Midbrain (tissue), 1 donor: ENCODE results near the gene BCAS3.
"Not testable (repeated sequence)": the region's sequence is repeated elsewhere in the genome, so short reads cannot be mapped to it uniquely, and the experiment has no call there.

Experiments used
- DNase-seq: peaks from one replicate; lab custom pipeline; 2025; lab: John Stamatoyannopoulos, UW

Gene BCAS3

DNA sequence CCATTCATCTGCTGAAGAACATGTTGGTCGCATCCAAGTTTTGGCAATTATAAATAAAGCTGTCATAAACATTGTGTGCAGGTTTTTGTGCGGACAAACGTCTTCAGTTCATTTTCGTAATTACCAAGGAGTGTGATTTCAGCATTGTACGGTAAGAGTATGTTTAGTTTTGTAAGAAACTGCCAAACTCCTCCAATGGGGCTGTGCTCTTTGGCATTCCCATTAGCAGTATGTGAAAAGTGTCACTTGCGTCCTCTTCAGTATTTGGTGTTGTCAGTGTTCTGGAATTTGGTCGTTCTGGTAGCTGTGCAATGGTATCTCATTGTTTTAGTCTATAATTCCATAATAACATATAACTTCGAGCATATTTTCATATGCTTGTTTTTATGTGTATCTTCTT is 120.9 kb downstream of the BCAS3 start:
- DNase-seq = no peak

DNA sequence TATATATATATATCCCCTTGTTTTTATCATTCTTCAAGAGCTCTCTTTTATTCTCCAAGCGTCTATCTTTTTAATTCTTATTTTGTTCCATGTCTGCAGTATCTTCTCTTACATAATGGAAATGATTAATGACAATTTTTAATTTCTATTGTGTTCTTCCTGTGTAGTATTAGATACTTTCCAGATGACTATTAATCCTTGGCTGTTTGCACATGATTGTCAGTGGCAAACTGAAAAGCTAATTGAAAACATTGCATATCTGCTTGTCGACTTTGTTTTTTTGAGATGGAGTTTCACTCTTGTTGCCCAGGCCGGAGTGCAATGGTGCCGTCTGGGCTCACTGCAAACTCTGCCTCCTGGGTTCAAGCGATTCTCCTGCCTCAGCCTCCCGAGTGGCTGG is 124.7 kb downstream of the BCAS3 start:
- no peak for DNase-seq

DNA sequence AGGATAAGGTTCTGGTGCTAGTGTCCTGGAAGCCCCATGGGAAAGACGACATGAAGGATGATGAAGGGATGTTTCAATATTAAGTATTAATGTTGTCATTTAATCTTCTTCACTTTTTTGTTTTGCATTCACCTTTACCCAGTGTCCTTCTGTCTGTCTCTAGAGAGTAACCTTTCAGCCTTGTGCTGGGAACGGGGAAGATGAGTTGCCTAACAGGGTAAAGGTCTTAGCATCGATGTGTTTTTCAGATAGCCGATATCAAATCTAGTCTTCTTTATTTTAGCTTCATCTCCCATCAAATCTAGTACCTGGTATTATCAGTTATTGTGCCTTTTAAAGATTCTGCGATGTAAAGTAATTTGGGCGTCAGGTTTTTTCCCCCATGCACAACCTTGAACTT is 125.4 kb downstream of the BCAS3 start:
- no peak for DNase-seq

DNA sequence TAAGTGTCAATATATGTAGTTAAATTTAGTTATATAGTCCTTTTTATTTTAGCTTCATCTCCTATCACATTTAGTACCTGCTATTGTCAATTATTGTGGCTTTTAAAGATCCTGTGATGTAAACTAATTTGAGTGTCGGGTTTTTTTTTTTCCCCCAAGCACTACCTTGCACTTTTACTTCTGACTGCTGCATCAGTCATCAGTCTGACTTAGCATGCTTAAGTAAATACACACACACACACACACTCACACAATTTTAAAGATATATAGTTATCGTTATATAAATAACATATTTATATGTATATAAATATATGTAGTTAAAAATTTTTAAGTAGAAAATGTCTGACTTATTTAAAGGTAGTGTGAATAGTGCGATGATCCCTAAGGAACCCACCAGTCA is 127.2 kb downstream of the BCAS3 start:
- no peak for DNase-seq

DNA sequence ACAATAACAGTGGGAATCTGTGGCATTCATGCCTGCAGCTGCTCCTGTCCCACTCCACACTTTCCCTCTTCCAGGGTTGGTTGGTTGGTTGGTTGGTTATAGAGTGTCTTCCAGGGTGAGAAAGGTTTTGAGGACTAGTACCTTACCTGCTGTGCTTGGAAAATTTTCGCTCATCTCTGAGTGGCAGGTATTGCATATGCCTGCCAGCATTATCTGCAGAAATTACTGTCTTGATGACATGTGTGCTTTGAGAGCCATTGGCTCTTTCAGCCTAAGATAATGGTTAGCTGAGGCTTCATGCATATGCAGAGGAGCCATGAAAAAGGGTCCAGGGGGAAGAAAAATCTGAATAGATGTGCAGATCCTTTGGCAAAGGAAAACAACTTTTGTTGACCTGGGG is 131.8 kb downstream of the BCAS3 start:
- DNase-seq = no peak

DNA sequence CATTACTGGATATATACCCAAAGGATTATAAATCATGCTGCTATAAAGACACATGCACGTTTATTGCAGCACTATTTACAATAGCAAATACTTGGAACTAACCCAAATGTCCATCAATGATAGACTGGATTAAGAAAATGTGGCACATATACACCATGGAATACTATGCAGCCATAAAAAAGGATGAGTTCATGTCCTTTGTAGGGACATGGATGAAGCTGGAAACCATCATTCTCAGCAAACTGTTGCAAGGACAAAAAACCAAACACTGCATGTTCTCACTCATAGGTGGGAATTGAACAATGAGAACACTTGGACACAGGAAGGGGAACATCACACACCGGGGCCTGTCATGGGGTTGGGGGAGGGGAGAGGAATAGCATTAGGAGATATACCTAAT is 137.3 kb downstream of the BCAS3 start:
- DNase-seq = not testable (repeated sequence)

DNA sequence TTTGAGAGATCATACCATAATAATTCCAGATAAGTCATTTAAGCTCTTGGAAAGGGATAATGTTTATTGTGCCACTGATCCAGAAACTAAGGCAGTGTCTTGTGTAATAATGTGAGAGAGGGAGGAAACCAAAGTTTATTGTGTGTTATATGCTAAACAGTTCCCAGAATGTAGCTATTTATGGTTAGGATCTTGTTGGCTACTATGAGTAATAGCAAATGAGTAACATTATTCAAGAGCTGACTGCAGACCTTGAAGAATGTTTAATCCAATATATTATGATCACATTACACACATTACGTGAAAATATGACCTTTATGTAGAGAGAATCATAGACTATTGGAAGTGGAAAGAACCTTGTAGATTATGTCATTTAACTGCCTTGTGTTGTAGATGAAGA is 139.5 kb downstream of the BCAS3 start:
- no peak for DNase-seq

DNA sequence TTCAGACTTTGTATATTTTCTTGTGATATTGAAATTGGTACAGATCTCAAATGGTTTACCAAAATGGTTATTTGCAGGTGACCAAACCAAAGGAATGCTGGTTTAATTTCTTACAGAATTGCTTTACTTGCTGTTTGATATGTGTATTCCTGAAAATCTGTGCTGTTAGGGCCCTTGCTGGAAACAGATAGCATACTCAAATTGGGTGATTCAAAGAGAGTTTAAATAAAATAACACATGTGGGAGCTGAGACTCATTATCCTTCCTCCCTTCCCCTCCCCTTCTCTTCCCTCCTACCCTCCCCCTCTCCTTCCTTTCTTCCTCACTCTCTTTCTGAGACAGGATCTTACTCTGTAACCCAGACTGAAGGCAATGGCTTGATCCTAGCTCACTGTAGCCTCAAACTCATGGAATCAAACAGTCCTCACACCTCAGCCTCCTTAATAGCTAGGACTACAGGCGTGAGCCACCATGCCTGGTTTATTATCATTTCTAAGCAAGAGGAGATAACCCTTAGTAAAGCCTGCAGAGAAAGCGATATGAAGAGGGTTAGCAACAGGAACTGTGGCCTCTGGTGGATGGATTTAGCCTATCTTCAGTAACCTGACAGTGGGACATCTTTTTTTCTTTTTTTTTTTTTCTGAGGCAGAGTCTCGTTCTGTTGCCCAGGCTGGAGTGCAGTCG is 141.9 kb downstream of the BCAS3 start:
- DNase-seq = no peak

DNA sequence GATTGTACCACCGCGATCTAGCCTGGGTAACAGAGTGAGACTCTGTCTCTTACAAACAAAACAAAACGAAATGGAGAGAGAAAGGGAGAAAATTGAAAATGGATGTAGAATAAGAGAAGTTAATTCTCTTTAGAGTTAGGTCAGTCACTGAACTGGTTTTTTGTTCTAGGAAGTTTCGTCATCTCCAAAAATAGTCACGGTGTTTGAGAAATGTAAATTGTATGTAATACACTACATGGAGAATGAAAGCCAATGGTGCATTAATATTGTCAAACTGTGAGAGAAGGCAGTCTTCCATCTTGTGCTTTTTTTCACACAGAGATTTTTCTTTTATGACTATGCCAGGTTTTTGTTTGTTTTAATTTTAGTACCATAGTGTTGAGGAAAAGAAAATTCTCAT is 145.9 kb downstream of the BCAS3 start:
- no peak for DNase-seq

DNA sequence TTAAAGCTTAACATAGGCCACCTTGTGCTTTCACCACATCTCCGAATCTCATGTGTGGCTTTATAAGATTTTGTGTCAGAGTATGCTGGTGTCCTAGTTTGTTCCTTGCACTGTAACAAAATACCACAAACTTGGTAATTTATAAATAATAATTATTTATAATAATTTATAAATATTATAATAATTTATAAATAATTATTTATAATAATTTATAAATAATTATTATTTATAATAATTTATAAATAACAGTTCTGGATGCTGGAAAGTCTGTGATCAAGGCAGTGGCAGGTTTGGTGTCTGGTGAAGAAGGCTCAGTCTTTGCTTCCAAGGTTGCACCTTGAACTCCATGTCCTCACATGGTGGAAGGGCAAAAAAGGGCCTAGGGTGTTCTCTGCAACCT is 147.7 kb downstream of the BCAS3 start:
- DNase-seq = no peak

DNA sequence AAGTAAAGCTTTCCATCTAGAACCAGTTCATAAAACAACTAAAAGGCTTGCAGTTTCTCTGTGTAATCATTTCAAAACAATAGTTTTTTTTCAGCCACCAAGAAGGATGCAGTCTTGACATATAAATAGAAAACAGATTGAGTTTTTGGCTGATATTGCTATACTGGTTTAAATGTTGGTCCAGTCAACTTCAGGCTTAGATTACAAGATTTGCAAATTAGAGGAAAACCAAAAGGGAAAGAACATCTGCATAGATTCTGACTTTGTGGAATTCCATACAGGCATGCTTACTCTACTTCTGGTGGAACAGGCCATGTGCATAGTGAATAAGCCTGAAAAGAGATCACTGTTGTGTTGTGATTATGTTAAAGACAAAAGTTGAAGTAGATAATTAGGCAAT is 150.3 kb downstream of the BCAS3 start:
- DNase-seq = no peak

DNA sequence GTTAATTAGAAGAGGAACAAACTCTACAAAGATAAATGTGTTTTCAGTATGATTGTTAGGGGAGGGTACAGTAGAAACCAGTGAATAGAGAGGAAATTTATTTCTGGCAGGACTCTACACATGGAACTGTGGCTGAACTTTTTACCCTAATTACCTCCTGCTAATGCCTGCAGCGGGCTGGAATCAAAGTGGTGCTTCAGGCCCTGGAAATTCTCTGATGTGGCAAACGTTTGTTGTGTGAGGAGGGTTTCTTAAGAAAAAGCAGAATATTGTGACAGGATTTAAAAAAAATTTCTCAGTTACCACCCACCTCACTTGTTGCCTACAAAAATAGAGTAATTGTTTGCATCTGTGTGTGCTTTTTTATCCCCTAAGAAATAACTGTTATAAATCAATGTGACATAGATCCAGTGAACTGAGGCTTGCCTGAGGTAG is 154.5 kb downstream of the BCAS3 start:
- DNase-seq = no peak

DNA sequence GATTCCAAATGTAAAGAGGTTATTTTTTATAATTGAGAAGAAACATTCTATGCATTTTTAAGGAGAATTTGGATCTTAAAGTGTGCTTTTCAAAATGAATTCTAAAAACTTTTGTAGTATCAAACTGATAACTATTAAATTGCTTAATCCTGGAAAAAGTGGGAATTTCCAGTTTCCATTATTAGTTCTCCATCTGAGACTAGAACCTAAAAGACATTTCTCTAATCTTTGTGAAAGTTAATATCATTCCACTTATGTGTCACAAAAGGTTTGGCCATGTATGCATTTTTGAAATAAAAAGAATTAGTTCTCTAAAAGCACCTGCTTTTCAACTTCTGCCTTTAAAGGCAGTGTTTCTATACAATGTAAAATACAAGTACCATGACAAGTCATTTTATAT is 155.0 kb downstream of the BCAS3 start:
- DNase-seq = no peak

DNA sequence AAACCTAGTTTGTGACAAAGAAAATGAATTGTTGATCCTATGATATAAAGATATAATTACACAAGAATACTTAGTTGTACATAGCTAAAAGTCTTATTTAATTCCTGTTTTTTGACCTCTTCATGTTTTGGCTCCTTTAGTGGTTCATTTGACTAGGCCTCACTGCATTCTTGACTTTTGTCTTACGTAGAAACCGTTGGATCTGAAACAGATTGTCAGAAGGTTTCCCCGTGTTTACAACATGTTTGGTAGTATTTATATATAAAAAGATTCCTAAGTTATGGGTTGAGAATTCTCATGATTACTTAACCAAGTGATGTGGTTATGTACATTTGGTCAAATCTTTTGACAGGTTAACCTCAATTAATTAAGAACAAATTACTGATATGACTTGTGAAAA is 162.8 kb downstream of the BCAS3 start:
- DNase-seq = no peak

DNA sequence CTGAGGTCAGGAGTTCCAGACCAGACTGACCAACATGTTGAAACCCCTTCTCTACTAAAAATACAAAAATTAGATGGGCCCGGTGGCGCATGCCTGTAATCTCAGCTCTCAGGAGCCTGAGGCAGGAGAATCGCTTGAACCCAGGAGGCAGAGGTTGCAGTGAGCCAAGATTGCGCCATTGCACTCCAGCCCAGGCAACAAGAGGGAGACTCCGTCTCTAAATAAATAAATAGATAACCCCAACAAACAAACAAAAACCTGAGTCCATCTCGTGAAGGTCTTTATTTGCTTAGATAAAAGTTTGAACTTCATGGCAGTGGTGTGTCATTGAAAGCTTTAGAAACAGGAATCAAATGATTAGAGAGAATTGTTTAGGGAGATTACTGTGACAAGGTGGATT is 167.4 kb downstream of the BCAS3 start:
- DNase-seq = no peak

DNA sequence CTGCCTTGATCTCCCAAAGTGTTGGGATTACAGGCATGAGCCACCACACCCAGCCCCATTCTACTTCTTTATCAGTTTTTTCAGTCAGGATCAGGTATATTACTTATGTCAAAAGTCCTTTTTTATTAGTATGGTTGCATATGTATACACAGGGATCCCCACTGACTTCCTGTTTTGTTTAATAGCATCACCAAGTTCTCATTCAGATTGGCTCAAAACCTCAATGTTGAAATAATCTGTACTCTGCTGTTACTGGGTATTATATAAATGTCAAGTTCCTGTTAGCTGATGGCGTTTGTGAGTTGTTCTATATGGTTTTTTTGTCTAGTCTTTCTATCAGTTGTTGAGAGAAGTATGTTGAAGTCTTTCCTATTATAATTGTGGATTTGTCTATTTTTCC is 168.5 kb downstream of the BCAS3 start:
- DNase-seq = no peak

DNA sequence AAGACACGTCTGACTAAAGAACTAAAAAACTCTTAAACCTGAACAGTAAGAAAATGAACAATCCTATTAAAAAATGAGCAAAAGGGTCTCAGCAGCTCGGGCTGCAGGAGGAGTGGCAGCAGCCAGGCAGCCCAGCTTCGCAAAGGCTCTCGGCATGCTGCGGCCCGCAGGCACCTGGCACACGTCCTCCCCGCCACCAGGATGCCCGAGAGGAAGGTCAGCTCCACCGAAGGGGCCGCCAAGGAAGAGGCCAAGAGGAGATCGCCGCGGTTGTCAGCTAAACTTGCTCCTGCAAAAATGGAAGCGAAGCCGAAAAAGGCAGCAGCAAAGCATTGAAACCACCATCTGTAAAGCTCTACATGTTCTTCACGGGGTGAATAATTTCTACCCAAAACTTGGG is 173.5 kb downstream of the BCAS3 start:
- no peak for DNase-seq

DNA sequence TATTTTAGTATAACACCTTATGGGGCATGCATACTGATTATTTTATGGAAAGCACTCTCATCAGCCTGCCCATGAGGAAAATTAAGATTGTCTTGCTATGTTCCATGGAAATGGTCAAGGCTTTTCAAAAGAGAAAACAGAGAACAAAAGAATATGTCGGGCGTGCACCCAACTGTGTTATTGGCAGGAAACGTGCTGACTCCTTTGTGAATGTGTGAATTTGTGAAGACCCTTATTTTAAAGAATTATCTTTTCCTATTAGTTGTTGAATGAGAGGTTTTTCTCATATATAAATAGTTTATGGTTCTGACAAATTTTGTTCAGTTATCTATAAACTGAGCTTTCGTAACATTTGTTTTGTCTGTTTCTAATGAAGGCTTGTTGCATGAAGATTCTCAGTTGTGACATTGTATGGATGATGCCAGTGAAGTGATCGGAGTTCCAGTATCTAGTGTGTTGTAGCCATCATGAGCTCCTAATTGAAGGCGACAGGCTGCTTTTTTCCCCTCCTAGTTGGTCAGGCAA is 180.0 kb downstream of the BCAS3 start:
- DNase-seq = peak; percentile 9

DNA sequence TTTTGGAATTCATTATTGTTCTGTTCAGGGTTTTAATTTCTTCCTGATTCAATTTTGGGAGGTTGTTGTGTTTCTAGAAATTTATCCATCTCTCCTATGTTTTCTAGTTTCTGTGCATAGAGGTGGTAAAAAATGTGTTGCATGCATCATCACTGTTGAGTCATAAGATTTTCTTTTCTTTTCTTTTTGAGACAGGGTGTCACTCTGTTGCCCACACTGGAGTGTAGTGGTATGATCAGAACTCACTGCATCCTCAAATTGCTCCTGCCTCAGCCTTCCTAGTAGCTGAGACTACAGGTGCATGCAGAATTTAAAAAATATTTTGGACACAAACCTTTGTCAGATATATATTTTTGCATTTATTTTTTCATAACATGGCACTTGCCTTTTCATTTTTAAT is 184.8 kb downstream of the BCAS3 start:
- no peak for DNase-seq

DNA sequence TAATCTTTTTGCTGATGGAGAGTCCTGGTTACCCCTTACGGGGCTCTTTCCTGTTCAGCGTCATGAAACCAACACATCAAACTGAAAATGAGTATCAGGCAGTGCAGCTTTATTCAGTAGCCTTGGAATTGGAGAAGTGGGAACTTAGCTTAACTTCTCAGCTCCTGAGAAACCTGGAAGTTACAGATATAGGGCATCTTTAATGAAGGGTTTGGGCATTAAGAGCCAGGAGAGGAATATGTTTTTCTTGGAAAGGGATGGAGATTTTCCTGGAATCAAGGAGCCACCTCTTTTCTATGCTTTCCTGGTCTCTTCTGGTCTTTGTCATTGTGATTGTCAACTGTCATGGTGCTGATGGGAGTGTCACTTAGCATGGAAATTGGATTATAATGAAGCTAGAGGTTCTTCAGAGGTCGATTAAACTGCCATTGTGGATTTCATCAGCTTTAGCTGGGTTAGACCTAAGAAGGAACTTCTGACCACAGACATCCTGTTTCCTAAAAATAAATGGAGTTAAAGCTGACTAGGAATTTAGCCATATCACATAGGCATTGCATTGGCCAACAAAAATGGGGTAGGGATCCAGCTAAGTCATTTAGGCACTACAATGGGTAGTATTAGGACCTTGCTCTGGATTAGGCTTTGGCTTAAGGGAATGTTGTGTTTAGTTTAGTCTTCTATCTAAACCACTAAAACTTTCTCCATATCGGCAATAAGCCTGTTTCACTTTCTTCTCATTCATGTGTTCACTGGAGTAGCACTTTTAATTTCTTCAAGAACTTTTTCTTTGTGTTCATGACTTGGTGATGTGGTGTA is 186.4 kb downstream of the BCAS3 start:
- no peak for DNase-seq

DNA sequence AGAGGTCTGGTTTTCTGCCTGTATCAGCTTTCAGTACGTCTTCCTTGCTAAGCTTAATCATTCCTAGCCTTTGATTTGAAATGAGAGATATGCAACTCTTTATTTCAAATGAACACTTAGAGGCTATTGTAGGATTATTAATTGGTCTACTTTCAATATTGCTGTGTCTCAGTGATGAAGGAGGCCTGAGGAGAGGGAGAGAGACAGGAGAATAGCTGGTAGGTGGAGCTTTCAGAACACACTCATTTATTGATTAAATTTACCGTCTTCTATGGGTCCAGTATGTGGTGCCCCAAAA is 187.0 kb downstream of the BCAS3 start:
- no peak for DNase-seq

DNA sequence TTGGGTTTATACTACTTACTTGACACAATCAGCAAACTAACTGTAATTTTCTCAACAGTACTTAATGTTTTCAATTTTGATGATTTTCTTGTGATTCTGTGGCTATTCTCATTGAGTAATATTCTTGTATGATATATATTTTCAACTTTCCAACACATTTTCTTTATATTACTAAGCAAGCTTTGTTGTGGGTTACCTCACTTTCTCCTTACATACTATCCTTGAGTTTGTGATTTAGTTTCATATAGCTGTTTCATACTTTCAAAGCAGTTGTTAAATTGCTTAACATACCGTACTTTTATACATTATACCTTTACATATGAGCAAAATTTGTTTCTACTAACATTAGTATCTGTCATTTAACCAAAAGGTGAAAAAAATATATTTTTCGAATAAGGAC is 197.1 kb downstream of the BCAS3 start:
- DNase-seq = no peak

DNA sequence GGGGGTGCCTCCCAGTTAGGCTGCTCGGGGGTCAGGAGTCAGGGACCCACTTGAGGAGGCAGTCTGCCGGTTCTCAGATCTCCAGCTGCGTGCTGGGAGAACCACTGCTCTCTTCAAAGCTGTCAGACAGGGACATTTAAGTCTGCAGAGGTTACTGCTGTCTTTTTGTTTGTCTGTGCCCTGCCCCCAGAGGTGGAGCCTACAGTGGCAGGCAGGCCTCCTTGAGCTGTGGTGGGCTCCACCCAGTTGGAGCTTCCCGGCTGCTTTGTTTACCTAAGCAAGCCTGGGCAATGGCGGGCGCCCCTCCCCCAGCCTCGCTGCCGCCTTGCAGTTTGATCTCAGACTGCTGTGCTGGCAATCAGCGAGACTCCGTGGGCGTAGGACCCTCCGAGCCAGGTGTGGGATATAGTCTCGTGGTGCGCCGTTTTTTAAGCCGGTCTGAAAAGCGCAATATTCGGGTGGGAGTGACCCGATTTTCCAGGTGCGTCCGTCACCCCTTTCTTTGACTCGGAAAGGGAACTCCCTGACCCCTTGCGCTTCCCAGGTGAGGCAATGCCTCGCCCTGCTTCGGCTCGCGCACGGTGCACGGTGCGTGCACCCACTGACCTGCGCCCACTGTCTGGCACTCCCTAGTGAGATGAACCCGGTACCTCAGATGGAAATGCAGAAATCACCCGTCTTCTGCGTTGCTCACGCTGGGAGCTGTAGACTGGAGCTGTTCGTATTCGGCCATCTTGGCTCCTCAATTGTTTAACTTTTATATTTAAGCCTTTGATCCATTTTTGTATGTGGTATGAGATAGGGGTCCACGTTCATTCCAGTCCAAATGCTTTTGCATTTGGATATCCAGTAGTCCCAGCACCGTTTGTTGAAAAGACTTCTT is 209.3 kb downstream of the BCAS3 start:
- DNase-seq = not testable (repeated sequence)
